ENCODE data around the gene CORIN. TPM values are rescaled to one million over a fixed set of nuclear protein-coding genes. Genes with fewer than 3 reads are reported as not detected.

CORIN gene
- polyA plus RNA-seq, 2 of the 4 experiments (the other 2 are of a cell fraction), result 0.03 TPM; not detected in 1

- FAIRE-seq, result no peak
- Histone ChIP-seq H3K27ac (no peak overlapping the region), H3K4me1 (no peaks in the 10 kb centered on the region), H3K4me2 (no peak overlapping the region), H3K4me3 (no peak overlapping the region), H3K9me3 (no peaks in the 10 kb centered on the region)
- ATAC-seq, result no peak
- ChIA-PET CTCF (no interaction called here), POLR2A (no interaction called here)
- no peak for DNase-seq (ENCODE audit: low read depth in 1 of 2, low spot score in 1 of 2)
- no peak for TF ChIP-seq ZNF302 (CRISPR knock-in tag; IDR thresholded peaks at IDR 0.05)
- TF ChIP-seq, protein P1, sequence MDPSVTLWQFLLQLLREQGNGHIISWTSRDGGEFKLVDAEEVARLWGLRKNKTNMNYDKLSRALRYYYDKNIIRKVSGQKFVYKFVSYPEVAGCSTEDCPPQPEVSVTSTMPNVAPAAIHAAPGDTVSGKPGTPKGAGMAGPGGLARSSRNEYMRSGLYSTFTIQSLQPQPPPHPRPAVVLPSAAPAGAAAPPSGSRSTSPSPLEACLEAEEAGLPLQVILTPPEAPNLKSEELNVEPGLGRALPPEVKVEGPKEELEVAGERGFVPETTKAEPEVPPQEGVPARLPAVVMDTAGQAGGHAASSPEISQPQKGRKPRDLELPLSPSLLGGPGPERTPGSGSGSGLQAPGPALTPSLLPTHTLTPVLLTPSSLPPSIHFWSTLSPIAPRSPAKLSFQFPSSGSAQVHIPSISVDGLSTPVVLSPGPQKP (IDR thresholded peaks at IDR 0.05; ENCODE audit: low read depth, low read length), result no peak
- no peak for TF ChIP-seq EHF (CRISPR knock-in tag; IDR thresholded peaks at IDR 0.05)
- TF ChIP-seq MAFK (IDR thresholded peaks at IDR 0.05; ENCODE audit: partially characterized antibody), result no peak
- no peak for TF ChIP-seq SMC3 (IDR thresholded peaks at IDR 0.05)
- no peak for TF ChIP-seq RCOR1 (IDR thresholded peaks at IDR 0.05; ENCODE audit: low read depth, low read length)
- no peak for TF ChIP-seq BCL3 (IDR thresholded peaks at IDR 0.05)
- TF ChIP-seq CTCF (IDR thresholded peaks at IDR 0.05), result no peak
- TF ChIP-seq, protein P2, sequence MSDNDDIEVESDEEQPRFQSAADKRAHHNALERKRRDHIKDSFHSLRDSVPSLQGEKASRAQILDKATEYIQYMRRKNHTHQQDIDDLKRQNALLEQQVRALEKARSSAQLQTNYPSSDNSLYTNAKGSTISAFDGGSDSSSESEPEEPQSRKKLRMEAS (IDR thresholded peaks at IDR 0.05), result no peak
- no peak for TF ChIP-seq EP300 (IDR thresholded peaks at IDR 0.05)
- no peak for TF ChIP-seq ZC3H11A (IDR thresholded peaks at IDR 0.05)
- TF ChIP-seq, protein P3, sequence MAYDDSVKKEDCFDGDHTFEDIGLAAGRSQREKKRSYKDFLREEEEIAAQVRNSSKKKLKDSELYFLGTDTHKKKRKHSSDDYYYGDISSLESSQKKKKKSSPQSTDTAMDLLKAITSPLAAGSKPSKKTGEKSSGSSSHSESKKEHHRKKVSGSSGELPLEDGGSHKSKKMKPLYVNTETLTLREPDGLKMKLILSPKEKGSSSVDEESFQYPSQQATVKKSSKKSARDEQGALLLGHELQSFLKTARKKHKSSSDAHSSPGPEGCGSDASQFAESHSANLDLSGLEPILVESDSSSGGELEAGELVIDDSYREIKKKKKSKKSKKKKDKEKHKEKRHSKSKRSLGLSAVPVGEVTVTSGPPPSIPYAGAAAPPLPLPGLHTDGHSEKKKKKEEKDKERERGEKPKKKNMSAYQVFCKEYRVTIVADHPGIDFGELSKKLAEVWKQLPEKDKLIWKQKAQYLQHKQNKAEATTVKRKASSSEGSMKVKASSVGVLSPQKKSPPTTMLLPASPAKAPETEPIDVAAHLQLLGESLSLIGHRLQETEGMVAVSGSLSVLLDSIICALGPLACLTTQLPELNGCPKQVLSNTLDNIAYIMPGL (CRISPR knock-in tag; IDR thresholded peaks at IDR 0.05; ENCODE audit: borderline replicate concordance), result no peak
- TF ChIP-seq ATOH8 (CRISPR knock-in tag; IDR thresholded peaks at IDR 0.05; ENCODE audit: low read depth), result no peak
- TF ChIP-seq FOSB (CRISPR knock-in tag; IDR thresholded peaks at IDR 0.05), result no peak
- WGBS (ENCODE audit: missing lambda C conversion rate), result 36% methylated on average over 1 of the region's 1 CpG
Observed at GRCh38 chr4:47819178-47819577, 18.7 kb downstream of the CORIN start.

DNA sequence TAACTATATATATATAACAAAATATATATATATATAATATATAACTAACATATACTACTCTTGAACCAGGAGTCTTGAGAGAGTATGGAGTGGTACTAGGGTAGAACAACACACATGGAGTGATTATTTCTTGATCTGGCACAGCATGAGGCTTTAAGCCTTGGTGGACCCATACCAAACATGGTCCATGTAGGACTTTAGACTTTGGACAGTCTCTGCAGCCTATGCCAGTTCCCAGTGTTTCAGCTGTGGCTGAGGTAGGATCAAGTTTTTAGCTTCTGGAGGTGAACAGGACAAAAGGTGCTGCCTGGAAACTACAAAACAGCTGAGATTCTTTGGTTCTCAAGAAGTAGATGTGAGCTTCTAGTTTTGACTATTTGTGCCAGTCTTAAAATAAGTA is 20.6 kb downstream of the CORIN start:
- Histone ChIP-seq H3K4me2 (no peak overlapping the region), H3K4me3 (no peak overlapping the region), H3K9me3 (no peaks in the 10 kb centered on the region), H3K27ac (no peak overlapping the region), H3K4me1 (no peaks in the 10 kb centered on the region)
- TF ChIP-seq JUNB (IDR thresholded peaks at IDR 0.05) (no peak), BHLHE40 (IDR thresholded peaks at IDR 0.05; ENCODE audit: low read depth, low read length) (no peak), NFE2L2 (conservative IDR thresholded peaks at IDR 0.05; ENCODE audit: low read length) (no peak), FOSB (CRISPR knock-in tag; IDR thresholded peaks at IDR 0.05) (no peak), FOXS1 (CRISPR knock-in tag; IDR thresholded peaks at IDR 0.05) (no peak)
- TF ChIP-seq, protein P4, sequence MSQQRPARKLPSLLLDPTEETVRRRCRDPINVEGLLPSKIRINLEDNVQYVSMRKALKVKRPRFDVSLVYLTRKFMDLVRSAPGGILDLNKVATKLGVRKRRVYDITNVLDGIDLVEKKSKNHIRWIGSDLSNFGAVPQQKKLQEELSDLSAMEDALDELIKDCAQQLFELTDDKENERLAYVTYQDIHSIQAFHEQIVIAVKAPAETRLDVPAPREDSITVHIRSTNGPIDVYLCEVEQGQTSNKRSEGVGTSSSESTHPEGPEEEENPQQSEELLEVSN (IDR thresholded peaks at IDR 0.05; ENCODE audit: borderline replicate concordance, low read depth), result no peak
- DNase-seq (ENCODE audit: low read depth in 1 of 2, low spot score in 1 of 2) (no peak), FAIRE-seq (no peak), ATAC-seq (no peak)
- ChIA-PET CTCF (interaction anchor here (1.7 kb wide), 1 partner anchor 19 kb away, joined by 4 read pairs; no protein-coding TSS in a partner anchor), POLR2A (no interaction called here)
